ELR (cell line): ENCODE data around the gene LRP3.

Experiments
- DNase-seq: peaks from one replicate; pipeline ENCODE4 v3.0.0-alpha.2; 2015; ENCODE audit warnings: low read depth

The LRP3 gene

GRCh38 chr19:33254245-33254824 lies 60.2 kb downstream of the LRP3 start:
- DNase-seq = no peak

DNA sequence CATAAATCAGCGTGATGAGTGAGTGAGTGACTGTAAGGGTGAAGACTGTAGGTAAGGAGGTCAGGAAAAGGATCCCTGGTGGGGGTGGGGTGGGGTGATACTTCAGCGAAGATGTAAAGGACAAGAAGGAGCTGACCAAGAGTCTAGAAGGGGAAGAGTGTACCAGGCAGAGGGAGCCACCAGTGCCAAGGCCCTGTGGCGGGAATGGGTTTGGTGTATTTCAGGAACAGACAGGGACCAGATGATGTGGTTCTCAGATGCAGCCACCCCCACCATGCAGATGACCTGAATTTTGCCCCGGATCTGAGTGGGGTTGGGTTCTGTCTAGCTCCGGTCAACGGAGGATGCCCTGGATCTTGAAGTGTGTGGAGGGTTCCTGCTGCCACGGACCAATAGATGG lies 61.7 kb downstream of the LRP3 start:
- no peak for DNase-seq

DNA sequence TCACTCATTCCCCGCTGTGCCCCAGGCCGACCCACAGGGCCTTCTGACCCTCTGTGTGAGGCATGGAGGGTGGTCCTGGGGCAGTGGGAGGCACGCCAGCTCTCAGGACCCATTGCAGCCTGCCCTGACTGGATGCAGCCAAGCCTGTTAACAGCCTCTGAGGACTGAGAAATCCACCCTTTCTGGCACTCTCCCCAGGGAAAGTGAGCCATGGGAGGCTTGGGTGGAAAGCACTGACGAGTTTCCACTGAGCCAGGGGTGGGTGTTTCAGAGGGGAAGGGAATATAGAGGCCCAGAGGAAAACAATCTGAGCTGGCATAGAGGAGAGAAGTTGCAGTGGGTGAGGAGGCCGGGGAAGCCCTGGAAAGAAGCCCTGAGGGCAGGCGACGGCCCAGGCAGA lies 62.1 kb downstream of the LRP3 start:
- no peak for DNase-seq

DNA sequence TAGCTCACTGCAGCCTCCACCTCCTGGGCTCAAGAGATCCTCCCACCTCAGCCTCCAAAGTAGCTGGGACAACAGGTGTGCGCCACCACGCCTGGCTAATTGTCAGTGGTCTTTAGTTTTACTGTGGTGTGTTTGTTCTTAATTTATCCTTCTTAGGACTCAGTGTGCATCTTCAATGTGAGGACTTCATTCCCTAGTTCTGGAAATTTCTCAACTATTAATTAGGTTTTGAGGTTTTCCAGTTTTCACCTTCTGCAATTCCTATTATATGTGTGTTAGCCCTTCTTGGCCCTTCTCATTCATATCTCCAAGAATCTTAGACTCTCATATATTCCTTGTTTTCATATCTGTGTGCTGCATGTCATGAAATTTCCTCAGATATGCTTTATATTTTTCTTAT lies 63.7 kb downstream of the LRP3 start:
- DNase-seq = no peak
